Colonic mucosa (tissue), 4 donors: Measurements from ENCODE around the gene MAPK1. TPM values are rescaled to one million over a fixed set of nuclear protein-coding genes. Genes with fewer than 3 reads are reported as not detected.
"Not testable (repeated sequence)": the region's sequence is repeated elsewhere in the genome, so short reads cannot be mapped to it uniquely, and the experiment has no call there.

Experiments used
- DNase-seq: peaks from one replicate; pipeline ENCODE4 v3.0.0-alpha.2; 2020
- H3K27ac ChIP-seq: fragments of 200-600 bp; one replicate; pipeline ENCODE4 v1.8.0; 2021
- H3K27me3 ChIP-seq: fragments of 200-600 bp; one replicate; pipeline ENCODE4 v1.8.0; 2021
- H3K36me3 ChIP-seq: fragments of 200-600 bp; one replicate; pipeline ENCODE4 v1.8.0; 2021
- H3K4me1 ChIP-seq: fragments of 200-600 bp; one replicate; pipeline ENCODE4 v1.8.0; 2021; ENCODE audit warnings: mild to moderate bottlenecking
- H3K4me3 ChIP-seq: fragments of 200-600 bp; one replicate; pipeline ENCODE4 v1.8.0; 2021
- H3K9ac ChIP-seq, 2 donors: one replicate each; pipeline ENCODE4 v1.7.0; 2013; ENCODE audit warnings: control low read depth in 2 of 2, low read depth in 2 of 2, low read length in 2 of 2
- H3K9me3 ChIP-seq: fragments of 200-600 bp; one replicate; pipeline ENCODE4 v1.8.0; 2021
- CTCF ChIP-seq: fragments of 200-600 bp; IDR thresholded peaks from one replicate; pipeline ENCODE4 v1.8.0; 2022; ENCODE audit warnings: antibody characterized with exemption, mild to moderate bottlenecking
- intact Hi-C: fragments of 100-400 bp; cut with DNase I; formaldehyde crosslinking; loops from one replicate; pipeline ENCODE4 v1.14.1; 2022
- total RNA-seq, 2 donors: library from RNA; stranded (reverse); fragmentation: NEBNext Ultra II Directional in 1 of 2; extraction: Animal tissue kit (Norgen Biotek cat#: 25700) in 1 of 2; gene quantifications; one replicate each; pipeline ENCODE4 v1.2.1, GENCODE V29; 2021
- donor health status: healthy.
- donor health status: DM: no; HTN: no; CAD: no.
- donor health status: DM: no; HTN: no; CAD: no.

The MAPK1 gene
- total RNA-seq, 2 donors from 2014 or later: 140 to 147 TPM

- Histone ChIP-seq H3K9ac (no peak overlapping the region), H3K4me1 (no peaks in the 10 kb centered on the region)
- intact Hi-C loops: no loop called here
Measured at GRCh38 chr22:21841422-21841821, 26.0 kb downstream of the MAPK1 start.

GRCh38 chr22:21840236-21840823, 27.1 kb downstream of the MAPK1 start:
- no peak overlapping the region for H3K9ac ChIP-seq
- H3K27me3 ChIP-seq: no peaks in the 10 kb centered on the region
- no peaks in the 10 kb centered on the region for H3K9me3 ChIP-seq
- no peak overlapping the region for H3K27ac ChIP-seq
- TF ChIP-seq CTCF: no peak
- H3K4me1 ChIP-seq: no peaks in the 10 kb centered on the region
- intact Hi-C loops: no loop called here
- H3K4me3 ChIP-seq: no peak overlapping the region
- no peaks in the 10 kb centered on the region for H3K36me3 ChIP-seq
- no peak for DNase-seq

More at GRCh38 chr22:21841422-21841821, 26.0 kb downstream of the MAPK1 start:
- Histone ChIP-seq H3K27me3 (no peaks in the 10 kb centered on the region), H3K9me3 (no peaks in the 10 kb centered on the region), H3K36me3 (no peaks in the 10 kb centered on the region), H3K27ac (no peak overlapping the region), H3K4me3 (no peak overlapping the region)
- TF ChIP-seq CTCF: no peak
- DNase-seq: no peak

- Histone ChIP-seq H3K36me3 (no peaks in the 10 kb centered on the region), H3K4me1 (no peaks in the 10 kb centered on the region), H3K27me3 (no peaks in the 10 kb centered on the region), H3K9me3 (no peaks in the 10 kb centered on the region), H3K27ac (no peak overlapping the region), H3K9ac (no peak overlapping the region), H3K4me3 (no peak overlapping the region)
- no peak for TF ChIP-seq CTCF
- intact Hi-C loops: no loop called here
- no peak for DNase-seq
Measured at GRCh38 chr22:21839765-21840140, 27.7 kb downstream of the MAPK1 start.

GRCh38 chr22:21839104-21839764, 28.2 kb downstream of the MAPK1 start:
- H3K9ac ChIP-seq, H3K36me3 ChIP-seq, H3K27ac ChIP-seq, intact Hi-C loops, H3K4me1 ChIP-seq, H3K27me3 ChIP-seq, H3K9me3 ChIP-seq, H3K4me3 ChIP-seq, DNase-seq: not testable (repeated sequence)

- peak overlapping the region; percentile 42 for H3K27ac ChIP-seq
- no peaks in the 10 kb centered on the region for H3K4me1 ChIP-seq
- no peaks in the 10 kb centered on the region for H3K9me3 ChIP-seq
- H3K36me3 ChIP-seq: no peaks in the 10 kb centered on the region
- intact Hi-C loops: no loop called here
- no peaks in the 10 kb centered on the region for H3K27me3 ChIP-seq
- no peak overlapping the region for H3K9ac ChIP-seq
- TF ChIP-seq CTCF: no peak
- no peak for DNase-seq
- no peak overlapping the region for H3K4me3 ChIP-seq
Measured at GRCh38 chr22:21837248-21837979, 30.0 kb downstream of the MAPK1 start.

- H3K9ac ChIP-seq, intact Hi-C loops, H3K27me3 ChIP-seq, H3K27ac ChIP-seq, H3K9me3 ChIP-seq, H3K4me1 ChIP-seq, H3K4me3 ChIP-seq, H3K36me3 ChIP-seq, DNase-seq: not testable (repeated sequence)
Measured at GRCh38 chr22:21836486-21836885, 31.0 kb downstream of the MAPK1 start.
